GM19397 (cell line): Measurements from ENCODE around the gene YY1.
A peak's percentile ranks its signal among the peaks of the same experiment; 100 is the strongest.
"Not testable (repeated sequence)": the region's sequence is repeated elsewhere in the genome, so short reads cannot be mapped to it uniquely, and the experiment has no call there.

ENCODE experiments used
- ATAC-seq: cut with Tn5 transposase; IDR thresholded peaks from one replicate; pipeline ENCODE4 v1.9.1; 2021; ENCODE audit warnings: mild to moderate bottlenecking, moderate library complexity; ENCODE audit not compliant: unreplicated experiment

The YY1 gene

GRCh38 chr14:100283984-100284881 lies 45.3 kb downstream of the YY1 start:
- no peak for ATAC-seq

GRCh38 chr14:100285021-100285912 lies 46.3 kb downstream of the YY1 start:
- peak; percentile 93 for ATAC-seq

- ATAC-seq, result no peak
These were observed 47.0 kb downstream of the YY1 start for GRCh38 chr14:100285913-100286400.

GRCh38 chr14:100286484-100287191 lies 47.7 kb downstream of the YY1 start:
- ATAC-seq, result no peak

- ATAC-seq, result no peak
These were observed 48.5 kb downstream of the YY1 start for GRCh38 chr14:100287202-100287997.

- not testable (repeated sequence) for ATAC-seq
These were observed 49.0 kb downstream of the YY1 start for GRCh38 chr14:100287998-100288295.

- ATAC-seq, result no peak
These were observed 49.6 kb downstream of the YY1 start for GRCh38 chr14:100288382-100289185.

GRCh38 chr14:100289916-100290606 lies 51.1 kb downstream of the YY1 start:
- ATAC-seq, result no peak

- ATAC-seq, result no peak
These were observed 51.8 kb downstream of the YY1 start for GRCh38 chr14:100290607-100291304.

- ATAC-seq, result no peak
These were observed 52.5 kb downstream of the YY1 start for GRCh38 chr14:100291305-100292075.

GRCh38 chr14:100292301-100292775 lies 53.4 kb downstream of the YY1 start:
- no peak for ATAC-seq

- ATAC-seq, result no peak
These were observed 54.0 kb downstream of the YY1 start for GRCh38 chr14:100292776-100293461.

GRCh38 chr14:100293497-100294212 lies 54.7 kb downstream of the YY1 start:
- ATAC-seq, result no peak

GRCh38 chr14:100294213-100294962 lies 55.4 kb downstream of the YY1 start:
- no peak for ATAC-seq

GRCh38 chr14:100294963-100295330 lies 56.0 kb downstream of the YY1 start:
- no peak for ATAC-seq
